OCI-LY7 (cell line): ENCODE measurements around the gene TIMM8A. TPM values are rescaled to one million over a fixed set of nuclear protein-coding genes. Genes with fewer than 3 reads are reported as not detected.

Experiments used
- BruUV-seq: library from RNA; stranded (reverse); fragments of 400-500 nt; replicated peaks from 2 replicates; lab custom pipeline; 2021; lab: Mats Ljungman, UMichigan
- CTCF ChIA-PET: fragments of 300-600 bp; sonication (Branson Sonifier 250); formaldehyde crosslinking; loops from one replicate; lab custom pipeline; 2022; ENCODE audit warnings: antibody characterized with exemption; ENCODE audit not compliant: unreplicated experiment; lab: Charles Lee
- POLR2A ChIA-PET: fragments of 300-600 bp; sonication (Branson Sonifier 250); formaldehyde crosslinking; loops from one replicate; lab custom pipeline; 2022; ENCODE audit warnings: antibody characterized with exemption; lab: Charles Lee
- DNase-seq: peaks from one replicate; pipeline ENCODE4 v3.0.0-alpha.2; 2015; ENCODE audit warnings: low spot score
- H2AFZ ChIP-seq: fragments of 200-600 bp; sonication (generic), shearing (Covaris generic); 2 replicates; pipeline ENCODE4 v1.6.1; 2014; ENCODE audit warnings: mild to moderate bottlenecking, antibody characterized with exemption, low read length, moderate library complexity
- H3K27ac ChIP-seq: fragments of 200-600 bp; sonication (generic); 2 replicates; pipeline ENCODE4 v1.5.1; 2014; ENCODE audit warnings: mixed run types, low read depth, mild to moderate bottlenecking, moderate library complexity, low read length, inconsistent platforms; ENCODE audit not compliant: poor library complexity, severe bottlenecking
- H3K36me3 ChIP-seq: fragments of 200-600 bp; sonication (generic); 2 replicates; pipeline ENCODE4 v1.6.1; 2014; ENCODE audit warnings: mild to moderate bottlenecking, antibody characterized with exemption, low read length, moderate library complexity, mixed read lengths; ENCODE audit not compliant: insufficient read depth
- H3K4me1 ChIP-seq: fragments of 200-600 bp; sonication (generic); 2 replicates; pipeline ENCODE4 v1.5.1; 2014; ENCODE audit warnings: mild to moderate bottlenecking, low read length; ENCODE audit not compliant: insufficient read depth, poor library complexity, severe bottlenecking
- H3K4me2 ChIP-seq: fragments of 200-600 bp; sonication (generic); 2 replicates; pipeline ENCODE4 v1.6.1; 2014; ENCODE audit warnings: mild to moderate bottlenecking, low read length
- H3K4me3 ChIP-seq: fragments of 200-600 bp; sonication (generic); 2 replicates; pipeline ENCODE4 v1.5.1; 2014; ENCODE audit warnings: mild to moderate bottlenecking, low read depth, low read length; ENCODE audit not compliant: poor library complexity, severe bottlenecking
- H3K79me2 ChIP-seq: fragments of 200-600 bp; sonication (generic); 2 replicates; pipeline ENCODE4 v1.6.1; 2016; ENCODE audit warnings: low read depth, mild to moderate bottlenecking, low read length, moderate library complexity, mixed read lengths; ENCODE audit not compliant: insufficient read depth
- H3K9me2 ChIP-seq: fragments of 200-600 bp; sonication (generic); 2 replicates; pipeline ENCODE4 v1.6.1; 2016; ENCODE audit warnings: mild to moderate bottlenecking, low read length, mixed read lengths; ENCODE audit not compliant: insufficient read depth
- H3K9me3 ChIP-seq: fragments of 200-600 bp; sonication (generic); 2 replicates; pipeline ENCODE4 v1.6.1; 2014; ENCODE audit warnings: mild to moderate bottlenecking, mixed run types, low read length, mixed read lengths
- H4K20me1 ChIP-seq: fragments of 200-600 bp; sonication (generic); 2 replicates; pipeline ENCODE4 v1.6.1; 2014; ENCODE audit warnings: mild to moderate bottlenecking, antibody characterized with exemption, low read length, moderate library complexity, mixed read lengths; ENCODE audit not compliant: insufficient read depth
- EZH2phosphoT487 ChIP-seq: fragments of 200-600 bp; sonication (generic); IDR thresholded peaks from 2 replicates; pipeline ENCODE4 v1.6.1; 2018; ENCODE audit warnings: low read depth, borderline replicate concordance, mild to moderate bottlenecking, mixed run types, antibody characterized with exemption, low read length, moderate library complexity, mixed read lengths
- intact Hi-C: fragments of 100-400 bp; cut with micrococcal nuclease; formaldehyde crosslinking; loops from one replicate; pipeline ENCODE4 v1.10.0; 2022; ENCODE audit not compliant: unreplicated experiment
- total RNA-seq, 2 experiments: library from RNA; depleted of rRNA in 1 of 2; stranded (reverse); fragments of >200 nt in 1 of 2; shearing (Covaris generic) in 1 of 2; gene quantifications; 2 replicates each; pipeline ENCODE4 v1.2.3, GENCODE V29; 2014 to 2022
- TF ChIP-seq, protein P1 (sequence below): fragments of 200-600 bp; sonication (generic); conservative IDR thresholded peaks from 2 replicates; pipeline ENCODE4 v1.5.1; 2014; ENCODE audit warnings: mild to moderate bottlenecking, antibody characterized with exemption, low read length, moderate library complexity, mixed read lengths

TIMM8A gene
- total RNA-seq, 2 experiments from 2014 or later = 14.9 to 33.5 TPM

DNA sequence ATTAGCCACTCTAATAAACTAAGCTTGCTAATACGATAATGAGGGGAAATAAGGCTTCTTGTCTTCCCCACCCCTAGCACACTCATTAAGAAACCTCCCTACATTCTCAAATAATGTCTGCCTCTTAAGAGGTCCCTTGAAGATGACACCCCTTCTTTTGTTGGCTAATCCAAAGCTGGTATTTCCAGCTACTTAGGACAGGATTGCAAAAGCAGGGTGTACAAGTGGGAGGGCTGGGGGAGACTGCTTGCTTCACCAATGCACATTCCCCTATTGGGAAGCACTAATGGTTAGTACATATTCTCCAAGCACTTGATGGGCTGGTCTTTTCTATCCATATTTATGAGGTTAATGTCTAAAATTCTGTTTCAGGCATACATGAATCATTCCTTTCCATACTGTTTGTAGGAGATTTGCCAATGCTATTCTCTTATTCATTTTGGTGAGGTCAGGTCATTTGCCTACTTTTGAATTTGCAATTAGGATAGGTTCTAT lies 16.8 kb upstream of the TIMM8A start:
- no TSS peak for BruUV-seq
- Histone ChIP-seq H3K4me2 (no peak overlapping the region), H3K9me2 (no peaks in the 10 kb centered on the region), H3K36me3 (peaks cover 88% of the 10 kb centered on the region), H4K20me1 (no peaks in the 10 kb centered on the region), H3K4me3 (no peak overlapping the region), H3K9me3 (no peaks in the 10 kb centered on the region), H3K4me1 (peaks cover 45% of the 10 kb centered on the region), H2AFZ (no peak overlapping the region), H3K27ac (no peak overlapping the region), H3K79me2 (peaks cover 17% of the 10 kb centered on the region; the same call in 1 of the 2 replicates)
- CTCF ChIA-PET = no interaction called here
- intact Hi-C loops = no loop called here
- TF ChIP-seq EZH2phosphoT487 = no peak
- TF ChIP-seq, protein P1, sequence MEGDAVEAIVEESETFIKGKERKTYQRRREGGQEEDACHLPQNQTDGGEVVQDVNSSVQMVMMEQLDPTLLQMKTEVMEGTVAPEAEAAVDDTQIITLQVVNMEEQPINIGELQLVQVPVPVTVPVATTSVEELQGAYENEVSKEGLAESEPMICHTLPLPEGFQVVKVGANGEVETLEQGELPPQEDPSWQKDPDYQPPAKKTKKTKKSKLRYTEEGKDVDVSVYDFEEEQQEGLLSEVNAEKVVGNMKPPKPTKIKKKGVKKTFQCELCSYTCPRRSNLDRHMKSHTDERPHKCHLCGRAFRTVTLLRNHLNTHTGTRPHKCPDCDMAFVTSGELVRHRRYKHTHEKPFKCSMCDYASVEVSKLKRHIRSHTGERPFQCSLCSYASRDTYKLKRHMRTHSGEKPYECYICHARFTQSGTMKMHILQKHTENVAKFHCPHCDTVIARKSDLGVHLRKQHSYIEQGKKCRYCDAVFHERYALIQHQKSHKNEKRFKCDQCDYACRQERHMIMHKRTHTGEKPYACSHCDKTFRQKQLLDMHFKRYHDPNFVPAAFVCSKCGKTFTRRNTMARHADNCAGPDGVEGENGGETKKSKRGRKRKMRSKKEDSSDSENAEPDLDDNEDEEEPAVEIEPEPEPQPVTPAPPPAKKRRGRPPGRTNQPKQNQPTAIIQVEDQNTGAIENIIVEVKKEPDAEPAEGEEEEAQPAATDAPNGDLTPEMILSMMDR = no peak
- POLR2A ChIA-PET = interaction anchor here (1.5 to 1.6 kb wide), 2 partner anchors 12 to 16 kb away, joined by 3 to 6 read pairs; partner anchors contain the start of gene TIMM8A
- DNase-seq = no peak

DNA sequence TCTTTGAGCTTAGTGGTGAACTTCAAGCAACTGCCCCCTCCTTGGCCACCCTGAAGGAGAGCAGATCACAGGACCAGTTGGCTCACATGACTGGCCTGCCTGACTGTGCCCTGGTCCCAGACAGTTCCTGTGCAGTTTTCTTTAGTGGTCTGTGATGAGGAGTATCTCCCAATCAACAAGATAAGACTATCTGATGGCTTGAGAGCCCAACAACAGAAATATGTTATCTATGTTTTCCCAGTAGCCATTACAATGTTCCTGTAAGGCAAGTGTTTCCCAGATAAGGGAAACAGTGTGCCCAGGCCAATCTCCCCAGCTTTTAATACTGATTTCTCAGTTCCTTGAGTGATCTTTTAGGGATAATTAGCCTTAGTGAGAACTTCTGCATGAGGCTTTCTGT lies 14.2 kb upstream of the TIMM8A start:
- H3K27ac ChIP-seq = no peak overlapping the region
- peaks cover 82% of the 10 kb centered on the region for H3K36me3 ChIP-seq
- no peak for TF ChIP-seq EZH2phosphoT487
- TF ChIP-seq, protein P1 = no peak
- CTCF ChIA-PET = no interaction called here
- no peak for DNase-seq
- H3K4me1 ChIP-seq = peaks cover 45% of the 10 kb centered on the region
- no peak overlapping the region for H2AFZ ChIP-seq
- BruUV-seq = no TSS peak
- no peaks in the 10 kb centered on the region for H3K9me3 ChIP-seq
- intact Hi-C loops = no loop called here
- no peaks in the 10 kb centered on the region for H4K20me1 ChIP-seq
- POLR2A ChIA-PET = interaction anchor here (1.1 to 1.2 kb wide), 2 partner anchors 12 to 13 kb away, joined by 3 to 4 read pairs; no protein-coding TSS in a partner anchor
- H3K4me3 ChIP-seq = no peak overlapping the region
- no peaks in the 10 kb centered on the region for H3K9me2 ChIP-seq
- H3K79me2 ChIP-seq = 0 out of 2 replicates have a peak, but pooled peaks cover 2% of the 10 kb centered on the region
- no peak overlapping the region for H3K4me2 ChIP-seq

DNA sequence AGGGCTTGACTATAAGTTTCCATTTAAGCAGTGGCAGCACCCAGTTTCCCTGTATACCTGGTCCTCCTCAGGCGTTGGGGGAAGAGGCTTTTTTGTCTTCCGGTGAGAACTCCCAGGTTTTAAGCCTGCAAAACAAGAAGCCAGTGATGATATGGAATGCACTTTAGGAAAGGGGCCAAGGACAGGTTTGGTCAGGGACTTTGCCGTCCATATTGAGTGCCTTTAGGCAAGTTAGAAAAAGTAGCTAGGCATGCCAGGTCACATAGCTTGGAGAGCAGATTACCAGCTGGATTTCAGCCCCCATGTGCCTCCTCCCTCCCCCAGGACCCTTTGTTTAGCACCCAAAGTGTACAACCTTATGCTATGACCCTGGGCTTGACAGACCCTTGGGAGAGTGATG lies 13.6 kb upstream of the TIMM8A start:
- CTCF ChIA-PET = no interaction called here
- Histone ChIP-seq H3K9me2 (no peaks in the 10 kb centered on the region), H3K4me1 (peaks cover 49% of the 10 kb centered on the region), H3K4me2 (no peak overlapping the region), H4K20me1 (no peaks in the 10 kb centered on the region), H3K79me2 (no peaks in the 10 kb centered on the region), H3K27ac (no peak overlapping the region), H3K36me3 (peaks cover 83% of the 10 kb centered on the region), H3K9me3 (no peaks in the 10 kb centered on the region), H2AFZ (no peak overlapping the region), H3K4me3 (no peak overlapping the region)
- TF ChIP-seq EZH2phosphoT487 = no peak
- TF ChIP-seq, protein P1 = no peak
- BruUV-seq = no TSS peak
- intact Hi-C loops = no loop called here
- POLR2A ChIA-PET = interaction anchor here (1.1 kb wide), 1 partner anchor 13 kb away, joined by 4 read pairs; no protein-coding TSS in a partner anchor
- DNase-seq = no peak
